Activated naive CD8-positive, alpha-beta T cell treated with anti-CD3 and anti-CD28 coated beads for 36 hours (primary cell): ENCODE data around the gene BCLAF1. TPM values are rescaled to one million over a fixed set of nuclear protein-coding genes. Genes with fewer than 3 reads are reported as not detected.

Experiments used
- DNase-seq: peaks from one replicate; pipeline ENCODE4 v3.0.0; 2021
- H3K27ac Mint-ChIP-seq: one replicate; pipeline ENCODE4 v1.8.0; 2022; ENCODE audit warnings: mild to moderate bottlenecking, moderate library complexity, mixed read lengths
- H3K27me3 Mint-ChIP-seq: one replicate; pipeline ENCODE4 v1.8.0; 2022; ENCODE audit warnings: mild to moderate bottlenecking, mixed read lengths
- H3K36me3 Mint-ChIP-seq: one replicate; pipeline ENCODE4 v1.8.0; 2021; ENCODE audit warnings: mild to moderate bottlenecking, mixed read lengths
- H3K4me1 Mint-ChIP-seq: one replicate; pipeline ENCODE4 v1.8.0; 2021; ENCODE audit warnings: mixed read lengths
- H3K4me3 Mint-ChIP-seq: one replicate; pipeline ENCODE4 v1.8.0; 2022; ENCODE audit warnings: mild to moderate bottlenecking, moderate library complexity, mixed read lengths
- H3K9me3 Mint-ChIP-seq: one replicate; pipeline ENCODE4 v1.8.0; 2022; ENCODE audit warnings: mixed read lengths
- total RNA-seq, 2 experiments: library from RNA; stranded (reverse); gene quantifications; one replicate each; pipeline ENCODE4 v1.2.3, GENCODE V29; 2021

Gene BCLAF1
- total RNA-seq, 2 experiments from 2014 or later: 237 to 239 TPM

GRCh38 chr6:136288566-136289326 lies 900 bp downstream of the BCLAF1 start:
- peaks cover 52% of the 10 kb centered on the region for H3K4me1 Mint-ChIP-seq
- H3K27me3 Mint-ChIP-seq: peaks cover 9% of the 10 kb centered on the region
- H3K27ac Mint-ChIP-seq: peak overlapping the region; percentile 100
- peak; percentile 82 for DNase-seq
- peaks cover 1% of the 10 kb centered on the region for H3K9me3 Mint-ChIP-seq
- peaks cover 42% of the 10 kb centered on the region for H3K36me3 Mint-ChIP-seq
- peak overlapping the region; percentile 100 for H3K4me3 Mint-ChIP-seq

GRCh38 chr6:136284909-136285308 lies 4.7 kb downstream of the BCLAF1 start:
- H3K9me3 Mint-ChIP-seq: peaks cover 1% of the 10 kb centered on the region
- H3K27ac Mint-ChIP-seq: peak overlapping the region; percentile 58

GRCh38 chr6:136282906-136283305 lies 6.7 kb downstream of the BCLAF1 start:
- H3K27me3 Mint-ChIP-seq: no peaks in the 10 kb centered on the region
- peak overlapping the region; percentile 60 for H3K4me3 Mint-ChIP-seq
- H3K4me1 Mint-ChIP-seq: peaks cover 70% of the 10 kb centered on the region
- no peak for DNase-seq
- peak overlapping the region; percentile 54 for H3K27ac Mint-ChIP-seq
- no peaks in the 10 kb centered on the region for H3K9me3 Mint-ChIP-seq
- H3K36me3 Mint-ChIP-seq: peaks cover 52% of the 10 kb centered on the region

More at GRCh38 chr6:136284909-136285308, 4.7 kb downstream of the BCLAF1 start:
- peaks cover 63% of the 10 kb centered on the region for H3K36me3 Mint-ChIP-seq
- DNase-seq: no peak
- H3K4me1 Mint-ChIP-seq: peaks cover 73% of the 10 kb centered on the region
- peaks cover 9% of the 10 kb centered on the region for H3K27me3 Mint-ChIP-seq
- peak overlapping the region; percentile 57 for H3K4me3 Mint-ChIP-seq

DNA sequence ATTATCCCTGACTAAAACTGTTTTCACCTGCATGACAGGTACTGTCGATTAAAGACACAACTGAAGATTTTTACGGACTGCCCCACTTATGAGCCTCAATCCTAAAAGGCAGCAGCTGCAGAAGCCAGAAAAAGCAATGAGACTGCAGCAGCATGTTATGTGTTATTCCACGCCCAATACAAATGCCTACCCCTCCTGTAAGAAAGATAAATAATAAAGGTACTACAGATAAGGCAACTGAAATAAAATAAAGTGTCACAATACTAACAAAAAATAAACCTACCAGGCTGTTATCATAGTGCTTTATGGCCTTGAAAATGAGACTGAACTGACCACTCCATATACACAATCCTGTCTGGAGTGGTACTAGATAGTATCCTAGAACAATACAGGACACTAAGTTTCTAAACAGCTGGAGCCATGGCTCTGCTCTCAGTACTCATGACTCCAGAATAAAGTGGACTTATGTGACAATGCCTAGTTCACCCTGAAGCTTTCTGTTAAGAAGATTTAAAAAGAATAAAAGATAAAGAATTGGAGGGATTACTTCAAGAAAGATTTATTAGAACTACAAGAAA lies 9.5 kb downstream of the BCLAF1 start:
- Mint-ChIP-seq H3K4me3 (no peak overlapping the region), H3K27ac (no peak overlapping the region), H3K36me3 (peaks cover 41% of the 10 kb centered on the region), H3K9me3 (no peaks in the 10 kb centered on the region), H3K4me1 (peaks cover 54% of the 10 kb centered on the region), H3K27me3 (no peaks in the 10 kb centered on the region)
- no peak for DNase-seq

- no peak for DNase-seq
- H3K9me3 Mint-ChIP-seq: no peaks in the 10 kb centered on the region
- peaks cover 41% of the 10 kb centered on the region for H3K36me3 Mint-ChIP-seq
- H3K27me3 Mint-ChIP-seq: no peaks in the 10 kb centered on the region
- peak overlapping the region; percentile 54 for H3K27ac Mint-ChIP-seq
- H3K4me3 Mint-ChIP-seq: no peak overlapping the region
- peaks cover 28% of the 10 kb centered on the region for H3K4me1 Mint-ChIP-seq
Measured at GRCh38 chr6:136274062-136274461, 15.6 kb downstream of the BCLAF1 start.

DNA sequence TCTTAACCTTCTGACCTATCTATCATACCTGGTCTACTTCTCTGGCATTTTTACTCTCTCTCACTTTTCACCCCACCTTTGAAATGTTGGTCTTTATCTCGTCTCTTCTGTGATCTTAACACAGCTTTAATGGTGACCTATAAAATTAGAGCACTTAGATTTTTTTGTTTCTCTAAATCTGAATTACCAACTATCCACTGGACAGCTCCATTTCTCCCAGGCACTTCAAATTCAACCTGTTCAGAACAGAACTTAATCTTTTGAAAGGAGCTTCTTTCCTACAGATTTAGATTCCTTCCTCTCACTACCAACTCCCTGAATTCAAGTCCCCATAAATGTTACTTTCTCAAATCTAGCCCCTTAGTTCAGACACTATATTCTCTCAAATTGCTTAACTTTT lies 24.5 kb downstream of the BCLAF1 start:
- no peak for DNase-seq
- H3K27me3 Mint-ChIP-seq: no peaks in the 10 kb centered on the region
- no peaks in the 10 kb centered on the region for H3K9me3 Mint-ChIP-seq
- H3K4me1 Mint-ChIP-seq: peaks cover 48% of the 10 kb centered on the region
- H3K36me3 Mint-ChIP-seq: peaks cover 41% of the 10 kb centered on the region
- peak overlapping the region; percentile 16 for H3K27ac Mint-ChIP-seq
- H3K4me3 Mint-ChIP-seq: no peak overlapping the region

DNA sequence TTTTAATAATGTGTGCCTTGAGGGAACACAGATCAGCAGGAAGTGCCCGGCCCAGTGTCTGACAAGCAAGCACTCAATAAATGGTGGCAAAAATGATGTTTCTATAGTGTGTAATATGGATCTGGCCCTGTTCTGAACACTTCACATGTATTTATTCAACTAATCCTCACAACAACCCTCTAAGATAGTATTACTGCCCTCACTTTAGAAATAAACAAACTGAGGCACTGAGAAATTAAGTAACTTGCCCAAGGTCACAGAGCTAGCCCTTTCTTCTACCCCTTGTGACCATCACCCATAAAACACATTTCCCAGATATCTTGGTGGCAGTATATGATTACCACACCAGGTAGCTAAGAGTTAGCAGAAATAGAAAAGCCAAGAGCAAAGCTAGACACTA lies 26.7 kb downstream of the BCLAF1 start:
- no peaks in the 10 kb centered on the region for H3K27me3 Mint-ChIP-seq
- H3K27ac Mint-ChIP-seq: peak overlapping the region; percentile 25
- no peaks in the 10 kb centered on the region for H3K9me3 Mint-ChIP-seq
- H3K4me1 Mint-ChIP-seq: peaks cover 37% of the 10 kb centered on the region
- peaks cover 40% of the 10 kb centered on the region for H3K36me3 Mint-ChIP-seq
- no peak overlapping the region for H3K4me3 Mint-ChIP-seq
- DNase-seq: no peak

GRCh38 chr6:136254851-136255466 lies 34.7 kb downstream of the BCLAF1 start:
- H3K4me1 Mint-ChIP-seq: peaks cover 26% of the 10 kb centered on the region
- DNase-seq: no peak
- H3K27me3 Mint-ChIP-seq: no peaks in the 10 kb centered on the region
- peaks cover 16% of the 10 kb centered on the region for H3K36me3 Mint-ChIP-seq
- H3K27ac Mint-ChIP-seq: peak overlapping the region; percentile 56
- no peak overlapping the region for H3K4me3 Mint-ChIP-seq
- H3K9me3 Mint-ChIP-seq: no peaks in the 10 kb centered on the region

- Mint-ChIP-seq H3K27ac (no peak overlapping the region), H3K36me3 (peaks cover 25% of the 10 kb centered on the region)
Measured at GRCh38 chr6:136253734-136254133, 35.9 kb downstream of the BCLAF1 start.

DNA sequence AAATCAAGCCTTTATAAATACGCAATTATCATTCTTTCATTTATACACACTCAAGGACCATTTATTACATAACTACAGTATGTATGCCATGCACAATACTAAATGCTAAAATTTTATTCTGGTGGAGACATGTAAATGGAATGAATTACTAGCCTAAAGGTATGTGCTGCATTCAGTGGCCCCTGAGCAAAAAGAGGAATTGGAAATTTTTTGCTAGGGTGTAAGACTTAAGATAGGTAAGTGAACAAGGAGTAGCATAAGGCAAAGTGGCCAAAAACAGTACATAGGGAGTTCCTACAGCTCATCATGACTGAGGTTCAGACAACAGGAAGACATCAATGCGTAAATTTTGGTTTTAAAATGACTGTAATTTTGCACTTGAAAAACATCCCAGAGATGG lies 37.2 kb downstream of the BCLAF1 start:
- Mint-ChIP-seq H3K4me3 (no peak overlapping the region), H3K4me1 (peaks cover 35% of the 10 kb centered on the region)

More at GRCh38 chr6:136253734-136254133, 35.9 kb downstream of the BCLAF1 start:
- no peak for DNase-seq
- no peaks in the 10 kb centered on the region for H3K27me3 Mint-ChIP-seq
- H3K4me3 Mint-ChIP-seq: no peak overlapping the region
- no peaks in the 10 kb centered on the region for H3K9me3 Mint-ChIP-seq
- peaks cover 34% of the 10 kb centered on the region for H3K4me1 Mint-ChIP-seq

GRCh38 chr6:136251394-136251793 lies 38.3 kb downstream of the BCLAF1 start:
- no peaks in the 10 kb centered on the region for H3K9me3 Mint-ChIP-seq
- H3K27me3 Mint-ChIP-seq: no peaks in the 10 kb centered on the region
- no peak for DNase-seq
- peaks cover 33% of the 10 kb centered on the region for H3K4me1 Mint-ChIP-seq
- peaks cover 39% of the 10 kb centered on the region for H3K36me3 Mint-ChIP-seq
- H3K4me3 Mint-ChIP-seq: peak overlapping the region; percentile 91
- H3K27ac Mint-ChIP-seq: no peak overlapping the region

More for the DNA sequence above, 37.2 kb downstream of the BCLAF1 start:
- H3K36me3 Mint-ChIP-seq: peaks cover 32% of the 10 kb centered on the region
- H3K27me3 Mint-ChIP-seq: no peaks in the 10 kb centered on the region
- no peaks in the 10 kb centered on the region for H3K9me3 Mint-ChIP-seq
- no peak for DNase-seq
- H3K27ac Mint-ChIP-seq: no peak overlapping the region

DNA sequence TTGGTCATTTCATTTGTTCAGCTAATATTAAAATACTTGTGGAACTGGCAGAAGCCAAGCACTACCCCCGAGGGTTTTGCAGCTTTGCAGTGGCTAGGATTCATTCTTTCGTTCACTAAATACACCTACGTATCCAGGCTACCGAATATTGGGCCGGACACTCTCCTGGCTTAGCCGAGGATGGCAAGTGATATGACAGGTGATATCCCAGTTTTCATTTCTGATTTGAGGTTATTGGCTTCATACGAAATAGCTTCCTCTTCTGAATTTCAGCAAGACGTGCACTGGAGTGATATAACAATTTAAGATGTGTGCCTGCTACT lies 39.0 kb downstream of the BCLAF1 start:
- peak overlapping the region; percentile 88 for H3K27ac Mint-ChIP-seq
- no peaks in the 10 kb centered on the region for H3K9me3 Mint-ChIP-seq
- H3K4me3 Mint-ChIP-seq: peak overlapping the region; percentile 91
- peaks cover 41% of the 10 kb centered on the region for H3K36me3 Mint-ChIP-seq
- DNase-seq: no peak
- peaks cover 32% of the 10 kb centered on the region for H3K4me1 Mint-ChIP-seq
- no peaks in the 10 kb centered on the region for H3K27me3 Mint-ChIP-seq

DNA sequence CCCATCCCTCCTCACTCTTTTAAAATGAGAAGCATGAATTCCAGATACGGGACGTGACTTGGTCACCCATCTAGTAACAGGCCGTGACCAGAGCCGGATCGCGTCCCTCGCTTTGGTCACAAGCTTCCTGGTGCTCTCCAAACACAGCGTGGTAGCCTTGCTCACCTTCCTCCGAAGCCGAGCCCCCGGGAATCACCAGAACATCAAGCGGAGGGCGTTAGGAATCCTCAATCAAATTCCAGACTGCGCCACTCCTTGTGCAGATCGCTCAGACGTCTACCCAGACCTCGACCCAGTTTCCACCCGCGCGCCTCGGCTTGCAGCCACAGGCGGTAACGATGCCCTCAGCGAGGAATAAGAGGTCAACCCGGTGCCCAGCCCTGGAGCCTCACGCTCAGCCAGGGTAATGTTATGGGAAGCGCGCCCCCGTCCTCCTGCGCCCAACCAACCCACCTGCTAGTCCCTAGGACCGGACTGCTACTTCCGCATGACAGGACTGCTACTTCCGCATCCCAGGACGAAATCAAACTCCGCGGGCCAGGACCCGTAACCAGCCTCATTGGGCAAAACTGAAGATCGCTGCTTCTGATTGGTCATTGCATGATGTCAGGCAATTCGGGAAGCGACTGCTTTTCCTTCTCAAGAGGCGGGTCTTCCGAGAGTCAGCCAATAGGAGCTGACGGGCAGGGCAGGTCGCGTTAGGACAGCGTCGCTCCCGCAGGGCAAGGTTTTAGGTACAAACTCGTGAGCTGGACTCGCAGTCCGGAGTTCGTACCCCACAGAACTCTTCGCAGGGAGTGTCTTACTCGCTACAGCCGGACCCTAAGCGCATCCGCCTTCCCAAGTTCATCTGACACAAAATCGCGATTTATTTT lies 39.6 kb downstream of the BCLAF1 start, which contains the start of gene MTFR2:
MTFR2 (minus strand) TSS at position 501 of the 875 bp plus-strand sequence. CDS start 1,212 bp downstream, outside the sequence.
- H3K27me3 Mint-ChIP-seq: no peaks in the 10 kb centered on the region
- peak within 1 kb of the TSS; percentile 91 for H3K4me3 Mint-ChIP-seq
- H3K4me1 Mint-ChIP-seq: peaks cover 26% of the 10 kb centered on the region
- DNase-seq: peak; percentile 92
- H3K36me3 Mint-ChIP-seq: peaks cover 41% of the 10 kb centered on the region
- peak within 1 kb of the TSS; percentile 88 for H3K27ac Mint-ChIP-seq
- no peaks in the 10 kb centered on the region for H3K9me3 Mint-ChIP-seq

DNA sequence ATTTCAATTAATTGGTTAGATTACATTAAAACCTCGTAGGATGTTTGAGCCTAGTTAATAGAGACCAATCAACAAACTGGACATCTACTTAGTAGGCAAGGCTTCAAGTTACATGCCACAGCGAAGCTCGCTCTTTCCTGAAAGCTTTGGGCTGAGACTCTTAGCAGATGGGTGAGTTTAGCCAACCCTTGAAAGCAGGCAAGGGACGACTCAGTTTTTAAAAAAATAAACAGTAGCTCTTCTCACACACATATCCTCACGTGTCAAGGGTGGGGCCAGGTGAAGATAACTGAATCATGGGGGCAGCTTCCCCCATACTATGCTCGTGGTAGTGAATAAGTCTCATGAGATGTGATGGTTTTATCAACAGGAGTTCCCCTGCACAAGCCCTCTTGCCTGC lies 40.3 kb downstream of the BCLAF1 start:
- peaks cover 22% of the 10 kb centered on the region for H3K4me1 Mint-ChIP-seq
- DNase-seq: peak; percentile 6
- no peaks in the 10 kb centered on the region for H3K9me3 Mint-ChIP-seq
- peak overlapping the region; percentile 88 for H3K27ac Mint-ChIP-seq
- H3K4me3 Mint-ChIP-seq: peak overlapping the region; percentile 91
- peaks cover 44% of the 10 kb centered on the region for H3K36me3 Mint-ChIP-seq
- no peaks in the 10 kb centered on the region for H3K27me3 Mint-ChIP-seq
